ENCODE results near the gene AMIGO1. TPM values are rescaled to one million over a fixed set of nuclear protein-coding genes. Genes with fewer than 3 reads are reported as not detected.

AMIGO1 gene
- total RNA-seq, 4 donors from 2014 or later = 2.4 to 10.6 (median 5.9) TPM

DNA sequence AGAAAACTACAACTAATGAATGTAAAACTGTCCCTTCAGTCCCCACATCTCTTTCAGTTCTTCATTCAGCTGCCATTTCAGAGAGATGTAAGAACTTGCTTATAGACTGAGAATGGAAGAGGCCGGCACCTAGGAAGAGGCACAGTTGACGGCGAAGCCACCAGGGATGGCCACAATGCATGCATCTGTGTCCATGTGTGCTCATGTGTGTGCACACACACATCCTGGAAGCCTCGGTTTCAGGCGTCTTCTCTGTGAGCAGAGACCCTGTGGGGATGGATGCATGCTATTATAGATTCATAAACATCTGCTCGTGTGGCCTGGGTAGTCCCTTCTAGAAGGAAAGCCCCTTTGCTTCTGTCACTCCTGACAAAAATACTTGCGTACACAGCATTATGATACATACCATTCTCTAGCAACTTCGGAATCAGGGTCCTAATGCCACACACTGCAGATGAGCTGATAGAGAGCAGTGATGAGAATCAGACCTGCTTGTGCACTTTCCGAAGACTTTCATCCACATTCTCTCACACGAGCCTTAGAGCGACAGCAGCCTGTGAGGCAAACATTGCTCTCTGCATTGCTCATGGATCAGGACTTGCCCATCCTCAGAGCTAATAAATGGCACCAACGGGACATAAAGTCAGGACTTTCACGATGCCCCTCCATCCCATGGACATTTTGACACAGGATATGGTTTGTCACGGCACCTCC, 17.7 kb upstream of the AMIGO1 start:
- DNase-seq (ENCODE audit: low spot score) = no peak
- TF ChIP-seq, protein P1, sequence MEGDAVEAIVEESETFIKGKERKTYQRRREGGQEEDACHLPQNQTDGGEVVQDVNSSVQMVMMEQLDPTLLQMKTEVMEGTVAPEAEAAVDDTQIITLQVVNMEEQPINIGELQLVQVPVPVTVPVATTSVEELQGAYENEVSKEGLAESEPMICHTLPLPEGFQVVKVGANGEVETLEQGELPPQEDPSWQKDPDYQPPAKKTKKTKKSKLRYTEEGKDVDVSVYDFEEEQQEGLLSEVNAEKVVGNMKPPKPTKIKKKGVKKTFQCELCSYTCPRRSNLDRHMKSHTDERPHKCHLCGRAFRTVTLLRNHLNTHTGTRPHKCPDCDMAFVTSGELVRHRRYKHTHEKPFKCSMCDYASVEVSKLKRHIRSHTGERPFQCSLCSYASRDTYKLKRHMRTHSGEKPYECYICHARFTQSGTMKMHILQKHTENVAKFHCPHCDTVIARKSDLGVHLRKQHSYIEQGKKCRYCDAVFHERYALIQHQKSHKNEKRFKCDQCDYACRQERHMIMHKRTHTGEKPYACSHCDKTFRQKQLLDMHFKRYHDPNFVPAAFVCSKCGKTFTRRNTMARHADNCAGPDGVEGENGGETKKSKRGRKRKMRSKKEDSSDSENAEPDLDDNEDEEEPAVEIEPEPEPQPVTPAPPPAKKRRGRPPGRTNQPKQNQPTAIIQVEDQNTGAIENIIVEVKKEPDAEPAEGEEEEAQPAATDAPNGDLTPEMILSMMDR (IDR thresholded peaks at IDR 0.05) = no peak

DNA sequence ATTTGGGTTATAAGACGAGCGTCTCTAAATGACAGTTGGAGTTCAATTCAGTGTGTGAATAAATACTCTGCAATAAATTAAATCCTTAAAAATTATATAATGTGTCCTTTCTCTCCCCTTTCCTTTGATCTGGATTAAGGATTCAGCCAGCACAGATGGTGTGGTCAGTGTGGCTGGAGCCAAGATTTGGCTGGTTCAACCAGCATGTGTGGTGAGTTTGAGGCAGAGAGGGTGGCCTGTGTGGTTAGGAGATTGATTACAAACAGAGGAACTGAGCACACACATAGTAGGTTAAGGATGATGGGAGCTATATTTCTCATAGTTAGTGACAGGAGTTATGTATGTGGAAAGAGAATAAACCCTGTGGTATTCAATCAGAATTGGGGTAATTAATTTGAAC, 14.2 kb upstream of the AMIGO1 start:
- ATAC-seq (ENCODE audit: low FRiP score) (no peak), DNase-seq (ENCODE audit: low spot score) (no peak)
- TF ChIP-seq, protein P1 (IDR thresholded peaks at IDR 0.05) = no peak

More for the DNA sequence above, 17.7 kb upstream of the AMIGO1 start:
- no peak for ATAC-seq (ENCODE audit: low FRiP score)

DNA sequence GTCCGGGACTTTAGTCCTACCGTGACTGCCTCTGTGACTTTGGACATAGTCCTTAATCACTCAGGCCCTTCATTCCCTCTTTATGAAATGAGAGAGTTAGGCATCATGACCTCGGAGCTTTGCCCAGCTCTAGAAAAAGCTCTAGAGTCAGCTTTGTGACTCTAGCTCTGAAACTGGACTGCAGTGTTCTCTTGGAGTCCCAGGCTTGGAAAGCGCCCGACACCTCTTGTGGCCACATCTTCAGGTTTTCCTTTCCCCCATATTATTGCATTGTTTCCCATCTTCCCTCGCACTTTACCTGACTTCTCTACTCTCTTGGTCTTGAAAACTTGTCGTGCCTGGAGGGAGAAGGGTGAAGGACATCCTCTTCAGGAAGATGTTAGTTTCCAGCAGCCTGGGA, 12.5 kb upstream of the AMIGO1 start:
- TF ChIP-seq, protein P1 (IDR thresholded peaks at IDR 0.05) = no peak
- ATAC-seq (ENCODE audit: low FRiP score) (no peak), DNase-seq (ENCODE audit: low spot score) (no peak)

DNA sequence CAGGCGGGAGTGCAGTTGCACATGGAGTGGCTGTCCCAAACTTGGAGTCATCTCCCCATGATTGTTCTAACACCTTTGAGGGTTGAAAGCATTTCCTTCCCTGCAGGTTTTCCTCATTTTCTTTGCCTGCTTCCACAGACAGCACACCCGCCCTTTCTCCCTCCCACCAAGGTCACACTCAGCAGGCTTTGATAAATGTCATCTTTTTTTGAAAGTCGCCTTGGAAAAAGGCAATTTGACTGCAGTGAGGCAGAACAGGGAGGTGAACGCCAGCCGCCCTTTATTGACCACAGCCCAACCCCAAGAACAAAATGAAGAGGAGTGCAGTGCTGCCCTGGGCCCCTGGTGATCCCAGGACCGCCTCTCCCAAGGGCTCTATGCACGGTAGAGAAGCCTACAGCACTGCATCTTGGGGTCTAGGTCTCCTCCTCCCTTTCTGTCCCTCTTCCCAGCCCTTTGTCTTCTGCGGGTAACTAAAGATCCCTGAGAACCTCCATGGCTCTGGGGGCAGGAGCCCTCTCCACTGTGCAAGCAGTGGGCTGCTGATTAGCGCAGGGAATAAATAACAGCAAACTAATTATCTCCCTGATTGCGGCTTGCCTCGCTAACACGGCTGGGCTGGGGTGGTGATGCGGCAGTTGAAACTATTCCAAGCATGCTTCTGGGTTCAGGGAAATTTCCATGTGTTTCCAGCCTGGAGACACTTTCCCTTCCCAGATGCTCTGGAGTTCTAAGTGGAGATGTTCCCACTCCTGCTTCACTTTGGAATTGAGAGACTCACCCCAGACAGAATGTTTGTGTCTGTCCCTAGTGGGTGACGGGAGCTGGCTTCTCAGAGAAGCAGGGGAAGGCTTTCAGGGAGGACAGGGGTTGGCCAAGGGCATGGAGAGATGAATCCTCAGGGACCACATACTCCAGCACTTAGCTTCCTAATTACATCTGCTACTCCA, 11.8 kb upstream of the AMIGO1 start:
- DNase-seq (ENCODE audit: low spot score) = no peak
- TF ChIP-seq, protein P1 (IDR thresholded peaks at IDR 0.05) = no peak
- ATAC-seq (ENCODE audit: low FRiP score) = no peak

DNA sequence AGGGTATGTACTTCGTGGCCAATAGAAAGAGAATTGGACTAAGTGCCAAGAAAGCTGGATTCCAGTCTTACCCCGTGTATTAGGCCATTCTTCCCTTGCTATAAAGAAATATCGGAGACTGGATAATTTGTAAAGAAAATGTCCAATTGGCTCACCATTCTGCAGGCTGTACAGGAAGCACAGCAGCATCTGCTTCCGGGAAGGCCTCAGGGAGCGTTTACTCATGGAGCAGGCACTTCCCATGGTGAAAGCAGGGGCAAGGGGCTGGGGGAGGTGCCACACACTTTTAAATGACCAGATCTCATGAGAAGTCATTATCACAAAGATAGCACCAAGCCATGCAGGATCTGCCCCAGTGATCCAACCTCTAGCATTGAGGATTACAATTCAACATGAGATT, 7.8 kb upstream of the AMIGO1 start:
- no peak for ATAC-seq (ENCODE audit: low FRiP score)
- TF ChIP-seq, protein P1 (IDR thresholded peaks at IDR 0.05) = no peak
- DNase-seq (ENCODE audit: low spot score) = no peak

DNA sequence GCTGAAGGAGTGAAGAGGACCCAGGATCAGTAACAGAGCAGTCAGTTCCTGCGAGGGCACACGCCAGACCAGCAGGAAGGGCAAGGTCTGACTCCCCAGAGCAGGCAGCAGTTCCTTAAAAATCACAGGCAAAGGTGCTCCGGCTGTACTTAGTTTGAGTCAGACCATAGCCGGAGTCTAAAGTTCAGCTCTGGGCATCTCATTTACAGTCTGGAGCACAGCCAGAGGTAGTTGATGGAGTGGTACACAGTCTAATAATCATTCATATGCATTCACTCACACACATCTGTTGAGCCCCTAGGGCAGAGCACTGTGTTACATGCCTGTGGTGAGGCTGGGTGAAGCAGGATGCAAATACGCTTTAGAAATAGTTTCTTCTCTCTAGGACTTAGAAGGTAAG, 7.3 kb upstream of the AMIGO1 start:
- ATAC-seq (ENCODE audit: low FRiP score) = no peak
- DNase-seq (ENCODE audit: low spot score) = no peak
- TF ChIP-seq, protein P1 (IDR thresholded peaks at IDR 0.05) = no peak

Measured in omental fat pad (tissue), 4 donors.